ENCODE data around the gene UBE2E3. TPM values are rescaled to one million over a fixed set of nuclear protein-coding genes. Genes with fewer than 3 reads are reported as not detected.

Gene UBE2E3
- total and polyA plus RNA-seq, 4 experiments from 2014 or later = 25.0 to 55.0 (median 36.1) TPM

DNA sequence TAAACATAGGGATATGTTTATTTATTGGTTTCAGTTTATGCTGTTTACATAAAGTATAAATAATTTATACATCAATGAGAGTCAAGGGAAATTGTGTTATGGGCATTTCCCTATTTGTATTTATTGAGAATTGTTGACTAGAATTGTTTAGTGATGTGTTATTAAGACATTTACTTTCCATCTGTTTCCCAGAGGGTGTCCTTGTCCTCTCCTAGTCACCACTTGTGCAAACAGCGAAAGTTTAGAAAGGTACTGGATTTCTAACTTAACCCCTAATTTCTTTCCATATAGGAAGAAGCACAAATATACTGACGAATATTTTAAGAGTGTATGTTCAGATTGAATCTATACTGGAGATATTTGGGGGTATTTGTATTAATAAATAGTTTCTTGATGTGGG lies 6.7 kb downstream of the UBE2E3 start:
- Mint-ChIP-seq H3K27ac (no peak overlapping the region), H3K36me3 (peaks cover 13 to 14% of the 10 kb centered on the region in 2 donors), H3K9me3 (no peaks in the 10 kb centered on the region), H3K4me1 (peaks cover 23 to 45% (median 33%) of the 10 kb centered on the region in 4 donors), H3K4me3 (no peak overlapping the region), H3K27me3 (no peaks in the 10 kb centered on the region)
- no peak overlapping the region for H3K4me3 ChIP-seq (ENCODE audit: low read length in 2 of 2)
- no peak overlapping the region for H3K27ac ChIP-seq (ENCODE audit: low read depth, low read length)
- H3K27me3 ChIP-seq (ENCODE audit: insufficient read depth, low read length) = no peaks in the 10 kb centered on the region
- DNase-seq = no peak
- H3K36me3 ChIP-seq (ENCODE audit: insufficient read depth, low read length) = no peaks in the 10 kb centered on the region
- ChIA-PET POLR2A (ENCODE audit: partially characterized antibody) (no interaction called here), CTCF (ENCODE audit: partially characterized antibody) (no interaction called here)
- intact Hi-C loops (cut with micrococcal nuclease) = loop anchor here (10.0 kb wide), 1 partner anchor 728 kb away; no protein-coding TSS in a partner anchor
- peaks cover 26% of the 10 kb centered on the region for H3K4me1 ChIP-seq (ENCODE audit: insufficient read depth, low read length)
- H3K9me3 ChIP-seq (ENCODE audit: control insufficient read depth in 1 of 2, low read length in 2 of 2) = no peaks in the 10 kb centered on the region

DNA sequence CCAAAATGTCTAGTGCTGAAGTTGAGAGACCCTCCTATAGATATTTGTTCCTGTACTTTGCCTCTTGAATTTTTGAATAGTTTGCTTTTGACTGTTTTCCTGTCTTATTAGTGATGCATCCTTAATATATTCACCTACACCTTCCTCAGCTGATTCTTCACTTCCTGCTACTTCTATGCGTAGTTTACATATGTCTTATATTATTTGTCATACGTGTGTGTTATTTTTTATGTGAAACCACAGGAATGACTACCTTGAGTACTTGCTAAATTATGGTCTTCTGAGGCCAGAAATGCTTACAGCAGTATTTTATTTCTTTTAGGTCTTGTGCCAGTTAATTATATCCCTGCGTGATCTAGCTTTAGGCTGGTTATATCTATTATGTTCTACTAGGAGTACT lies 9.9 kb downstream of the UBE2E3 start:
- no peaks in the 10 kb centered on the region for H3K9me3 Mint-ChIP-seq
- H3K36me3 Mint-ChIP-seq = peaks cover 14% of the 10 kb centered on the region in 2 donors
- Histone ChIP-seq H3K4me3 (ENCODE audit: low read length in 2 of 2) (no peak overlapping the region), H3K9me3 (ENCODE audit: control insufficient read depth in 1 of 2, low read length in 2 of 2) (no peaks in the 10 kb centered on the region), H3K36me3 (ENCODE audit: insufficient read depth, low read length) (no peaks in the 10 kb centered on the region), H3K27ac (ENCODE audit: low read depth, low read length) (no peak overlapping the region), H3K4me1 (ENCODE audit: insufficient read depth, low read length) (no peaks in the 10 kb centered on the region), H3K27me3 (ENCODE audit: insufficient read depth, low read length) (no peaks in the 10 kb centered on the region)
- POLR2A ChIA-PET (ENCODE audit: partially characterized antibody) = interaction anchor here (1.1 kb wide), 1 partner anchor 9 kb away, joined by 5 read pairs; the partner anchor contains the start of gene UBE2E3
- CTCF ChIA-PET (ENCODE audit: partially characterized antibody) = interaction anchor here (2.9 kb wide), 1 partner anchor 10 kb away, joined by 8 read pairs; the partner anchor contains the start of gene UBE2E3
- no peaks in the 10 kb centered on the region for H3K27me3 Mint-ChIP-seq
- H3K4me1 Mint-ChIP-seq = peaks cover 11 to 19% (median 14%) of the 10 kb centered on the region in 4 donors
- intact Hi-C loops (cut with micrococcal nuclease) = no loop called here
- no peak for DNase-seq
- H3K4me3 Mint-ChIP-seq = no peak overlapping the region
- H3K27ac Mint-ChIP-seq = no peak overlapping the region

DNA sequence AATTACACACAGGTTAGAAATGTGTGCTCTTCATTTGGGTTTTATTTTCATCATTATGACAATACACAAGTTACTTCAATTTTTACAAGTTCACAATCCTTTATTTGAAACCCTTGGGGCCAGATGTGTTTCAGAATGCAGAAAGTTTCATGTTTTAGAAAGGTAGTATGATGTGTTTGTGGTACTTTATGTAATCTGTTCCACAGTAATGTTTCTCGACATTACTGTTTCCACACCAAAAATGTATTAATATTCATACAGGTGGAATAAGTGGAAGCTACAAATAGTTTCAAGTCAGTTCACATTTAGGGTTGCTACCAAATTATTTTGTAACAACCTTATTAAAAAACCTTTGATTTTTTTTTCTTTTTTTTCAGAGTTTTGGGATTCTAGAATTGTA lies 10.4 kb downstream of the UBE2E3 start:
- Histone ChIP-seq H3K4me1 (ENCODE audit: insufficient read depth, low read length) (no peaks in the 10 kb centered on the region), H3K4me3 (ENCODE audit: low read length in 2 of 2) (no peak overlapping the region), H3K27me3 (ENCODE audit: insufficient read depth, low read length) (no peaks in the 10 kb centered on the region), H3K9me3 (ENCODE audit: control insufficient read depth in 1 of 2, low read length in 2 of 2) (no peaks in the 10 kb centered on the region), H3K36me3 (ENCODE audit: insufficient read depth, low read length) (no peaks in the 10 kb centered on the region), H3K27ac (ENCODE audit: low read depth, low read length) (no peak overlapping the region)
- no peaks in the 10 kb centered on the region for H3K27me3 Mint-ChIP-seq
- no peak for DNase-seq
- H3K27ac Mint-ChIP-seq = no peak overlapping the region
- peaks cover 14% of the 10 kb centered on the region in 2 donors for H3K36me3 Mint-ChIP-seq
- ChIA-PET CTCF (ENCODE audit: partially characterized antibody) (interaction anchor here (1.1 to 2.9 kb wide), 2 partner anchors 9 to 11 kb away, joined by 3 to 8 read pairs; partner anchors contain the start of gene UBE2E3), POLR2A (ENCODE audit: partially characterized antibody) (interaction anchor here (1.1 to 1.4 kb wide), 2 partner anchors 10 kb away, joined by 4 to 5 read pairs; partner anchors contain the start of gene UBE2E3)
- peaks cover 13 to 20% (median 17%) of the 10 kb centered on the region in 4 donors for H3K4me1 Mint-ChIP-seq
- H3K9me3 Mint-ChIP-seq = no peaks in the 10 kb centered on the region
- no peak overlapping the region for H3K4me3 Mint-ChIP-seq
- intact Hi-C loops (cut with micrococcal nuclease) = no loop called here

DNA sequence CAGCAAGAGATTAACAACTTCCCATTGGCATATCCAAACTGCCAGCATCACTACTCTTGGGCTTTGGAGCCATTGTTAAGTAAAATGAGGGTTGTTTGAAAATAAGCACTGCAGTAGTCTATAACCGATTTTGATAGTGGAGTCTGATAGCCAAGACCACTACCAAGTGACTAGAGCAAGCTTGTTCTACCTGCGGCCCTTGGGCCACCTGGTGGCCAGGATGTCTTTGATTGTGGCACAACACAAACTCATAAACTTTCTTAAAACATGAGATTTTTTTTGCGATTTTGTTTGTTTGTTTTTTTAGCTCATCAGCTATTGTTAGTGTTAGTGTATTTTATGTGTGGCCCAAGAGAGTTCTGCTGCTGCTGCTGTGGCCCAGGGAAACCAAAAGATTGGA lies 11.0 kb downstream of the UBE2E3 start:
- H3K27ac ChIP-seq (ENCODE audit: low read depth, low read length) = no peak overlapping the region
- ChIA-PET CTCF (ENCODE audit: partially characterized antibody) (interaction anchor here (1.1 kb wide), 1 partner anchor 10 kb away, joined by 3 read pairs; no protein-coding TSS in a partner anchor), POLR2A (ENCODE audit: partially characterized antibody) (interaction anchor here (1.4 kb wide), 1 partner anchor 10 kb away, joined by 4 read pairs; the partner anchor contains the start of gene UBE2E3)
- H3K4me3 ChIP-seq (ENCODE audit: low read length in 2 of 2) = no peak overlapping the region
- Mint-ChIP-seq H3K4me3 (no peak overlapping the region), H3K27ac (no peak overlapping the region), H3K27me3 (no peaks in the 10 kb centered on the region), H3K4me1 (peaks cover 10 to 20% (median 17%) of the 10 kb centered on the region in 4 donors), H3K36me3 (peaks cover 14% of the 10 kb centered on the region in 2 donors), H3K9me3 (no peaks in the 10 kb centered on the region)
- no peak for DNase-seq
- no peaks in the 10 kb centered on the region for H3K9me3 ChIP-seq (ENCODE audit: control insufficient read depth in 1 of 2, low read length in 2 of 2)
- H3K4me1 ChIP-seq (ENCODE audit: insufficient read depth, low read length) = no peaks in the 10 kb centered on the region
- H3K36me3 ChIP-seq (ENCODE audit: insufficient read depth, low read length) = no peaks in the 10 kb centered on the region
- intact Hi-C loops (cut with micrococcal nuclease) = no loop called here
- H3K27me3 ChIP-seq (ENCODE audit: insufficient read depth, low read length) = no peaks in the 10 kb centered on the region

DNA sequence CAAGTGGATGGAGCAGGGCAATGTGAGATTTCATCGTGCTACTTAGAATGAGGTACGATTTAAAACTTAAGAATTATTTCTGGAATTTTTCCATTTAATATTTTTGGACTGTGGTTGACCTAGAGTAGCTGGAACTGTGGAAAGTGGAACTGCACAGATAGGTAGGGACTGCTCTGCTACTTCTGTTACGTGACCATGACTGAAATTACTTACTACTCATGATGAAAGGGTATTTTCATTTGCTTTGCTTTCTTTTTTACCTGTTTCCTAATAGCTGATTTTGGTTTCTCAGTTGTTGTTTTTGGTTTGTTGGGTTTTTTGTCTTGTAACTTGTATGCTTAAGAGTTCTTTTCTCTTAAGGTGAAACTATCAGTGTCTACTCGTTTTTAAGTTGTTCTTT lies 11.4 kb downstream of the UBE2E3 start:
- intact Hi-C loops (cut with micrococcal nuclease) = no loop called here
- H3K36me3 Mint-ChIP-seq = peaks cover 14% of the 10 kb centered on the region in 2 donors
- Histone ChIP-seq H3K4me3 (ENCODE audit: low read length in 2 of 2) (no peak overlapping the region), H3K9me3 (ENCODE audit: control insufficient read depth in 1 of 2, low read length in 2 of 2) (no peaks in the 10 kb centered on the region), H3K4me1 (ENCODE audit: insufficient read depth, low read length) (no peaks in the 10 kb centered on the region), H3K27me3 (ENCODE audit: insufficient read depth, low read length) (no peaks in the 10 kb centered on the region), H3K36me3 (ENCODE audit: insufficient read depth, low read length) (no peaks in the 10 kb centered on the region), H3K27ac (ENCODE audit: low read depth, low read length) (no peak overlapping the region)
- DNase-seq = no peak
- no peaks in the 10 kb centered on the region for H3K9me3 Mint-ChIP-seq
- peaks cover 11 to 22% (median 18%) of the 10 kb centered on the region in 4 donors for H3K4me1 Mint-ChIP-seq
- ChIA-PET CTCF (ENCODE audit: partially characterized antibody) (interaction anchor here (1.1 to 1.2 kb wide), 2 partner anchors 10 to 14 kb away, joined by 3 read pairs; no protein-coding TSS in a partner anchor), POLR2A (ENCODE audit: partially characterized antibody) (interaction anchor here (1.4 kb wide), 1 partner anchor 11 kb away, joined by 4 read pairs; the partner anchor contains the start of gene UBE2E3)
- H3K27me3 Mint-ChIP-seq = no peaks in the 10 kb centered on the region
- H3K4me3 Mint-ChIP-seq = no peak overlapping the region
- no peak overlapping the region for H3K27ac Mint-ChIP-seq

DNA sequence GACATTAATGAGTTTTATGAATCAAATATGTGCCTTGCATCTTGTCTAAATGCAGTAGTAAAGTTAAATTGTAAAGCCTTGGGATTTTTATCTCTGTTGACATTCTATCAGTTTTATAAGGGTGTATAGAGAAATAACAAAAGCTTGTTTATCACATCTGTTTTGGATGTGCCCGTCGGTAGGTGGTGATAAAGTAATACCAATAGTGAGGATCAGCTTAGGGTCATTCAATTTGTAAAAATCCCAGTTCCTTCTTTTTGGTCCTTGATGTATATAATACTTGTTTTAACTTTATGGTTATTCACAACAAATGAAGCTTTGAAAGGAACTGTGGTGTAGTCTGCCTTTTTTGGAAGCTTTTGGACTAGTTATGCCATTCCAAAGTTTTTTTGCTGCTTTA lies 12.6 kb downstream of the UBE2E3 start:
- Histone ChIP-seq H3K9me3 (ENCODE audit: control insufficient read depth in 1 of 2, low read length in 2 of 2) (no peaks in the 10 kb centered on the region), H3K36me3 (ENCODE audit: insufficient read depth, low read length) (no peaks in the 10 kb centered on the region), H3K27me3 (ENCODE audit: insufficient read depth, low read length) (no peaks in the 10 kb centered on the region), H3K4me3 (ENCODE audit: low read length in 2 of 2) (no peak overlapping the region), H3K27ac (ENCODE audit: low read depth, low read length) (no peak overlapping the region), H3K4me1 (ENCODE audit: insufficient read depth, low read length) (no peaks in the 10 kb centered on the region)
- H3K9me3 Mint-ChIP-seq = no peaks in the 10 kb centered on the region
- no peak for DNase-seq
- POLR2A ChIA-PET (ENCODE audit: partially characterized antibody) = no interaction called here
- no peak overlapping the region for H3K27ac Mint-ChIP-seq
- H3K4me1 Mint-ChIP-seq = peaks cover 10 to 32% (median 20%) of the 10 kb centered on the region in 4 donors
- CTCF ChIA-PET (ENCODE audit: partially characterized antibody) = interaction anchor here (0.7 to 1.2 kb wide), 2 partner anchors 10 to 13 kb away, joined by 3 read pairs; no protein-coding TSS in a partner anchor
- intact Hi-C loops (cut with micrococcal nuclease) = no loop called here
- no peak overlapping the region for H3K4me3 Mint-ChIP-seq
- peaks cover 14 to 23% of the 10 kb centered on the region in 2 donors for H3K36me3 Mint-ChIP-seq
- no peaks in the 10 kb centered on the region for H3K27me3 Mint-ChIP-seq

DNA sequence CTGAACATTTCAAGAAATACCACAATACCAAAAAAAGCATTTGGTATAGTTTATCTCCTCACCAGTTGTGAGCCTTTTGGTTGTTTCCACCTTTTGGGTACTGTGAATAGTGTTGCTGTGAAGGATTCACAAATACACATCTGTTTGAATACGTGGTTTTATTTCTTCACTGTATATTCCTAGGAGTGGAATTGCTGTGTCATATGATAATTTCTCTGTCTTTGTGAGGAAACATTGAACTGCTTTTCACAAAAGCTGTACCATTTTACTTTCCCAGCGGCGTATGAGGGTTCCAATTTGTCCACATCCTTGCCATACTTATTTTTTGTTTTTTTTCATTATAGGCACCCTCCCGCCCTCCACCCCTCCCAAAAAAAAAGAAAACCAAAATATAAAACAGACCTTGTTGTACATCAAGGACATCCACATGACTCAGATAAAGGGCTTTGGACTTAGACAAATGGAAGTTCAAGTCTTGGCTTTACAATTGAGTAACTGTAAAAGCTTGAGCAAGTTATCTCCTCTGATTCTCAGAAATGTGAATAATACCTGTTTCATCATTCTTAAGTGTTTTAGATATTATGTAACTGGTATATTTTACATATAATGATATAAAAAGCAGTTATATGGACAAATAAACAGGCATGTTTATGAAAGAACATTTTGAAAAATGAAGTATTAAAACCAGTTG lies 19.0 kb downstream of the UBE2E3 start:
- Histone ChIP-seq H3K4me1 (ENCODE audit: insufficient read depth, low read length) (no peaks in the 10 kb centered on the region), H3K9me3 (ENCODE audit: control insufficient read depth in 1 of 2, low read length in 2 of 2) (no peaks in the 10 kb centered on the region), H3K27me3 (ENCODE audit: insufficient read depth, low read length) (no peaks in the 10 kb centered on the region), H3K27ac (ENCODE audit: low read depth, low read length) (no peak overlapping the region), H3K4me3 (ENCODE audit: low read length in 2 of 2) (no peak overlapping the region), H3K36me3 (ENCODE audit: insufficient read depth, low read length) (no peaks in the 10 kb centered on the region)
- no peak for DNase-seq
- ChIA-PET CTCF (ENCODE audit: partially characterized antibody) (interaction anchor here (1.0 to 1.7 kb wide), 3 partner anchors 16 to 20 kb away, joined by 3 to 6 read pairs (median 4); partner anchors contain the start of gene UBE2E3), POLR2A (ENCODE audit: partially characterized antibody) (no interaction called here)
- no peaks in the 10 kb centered on the region for H3K27me3 Mint-ChIP-seq
- peaks cover 0 to 1% (median 0%) of the 10 kb centered on the region in 8 donors for H3K9me3 Mint-ChIP-seq
- no peak overlapping the region for H3K27ac Mint-ChIP-seq
- H3K4me3 Mint-ChIP-seq = no peak overlapping the region
- H3K36me3 Mint-ChIP-seq = peaks cover 4 to 16% of the 10 kb centered on the region in 2 donors
- H3K4me1 Mint-ChIP-seq = peaks cover 12 to 29% (median 20%) of the 10 kb centered on the region in 4 donors
- intact Hi-C loops (cut with micrococcal nuclease) = no loop called here
